ENCODE measurements around the gene RAB3GAP2. TPM values are rescaled to one million over a fixed set of nuclear protein-coding genes. Genes with fewer than 3 reads are reported as not detected.

RAB3GAP2 gene
- total RNA-seq, 1 donor from 2014 or later: 21.6 TPM

- no peak for DNase-seq (ENCODE audit: low read depth)
- TF ChIP-seq CTCF (conservative IDR thresholded peaks at IDR 0.05; ENCODE audit: low read depth, low read length): no peak
- H3K4me3 ChIP-seq (ENCODE audit: low read depth, low read length): no peak overlapping the region
Observed at GRCh38 chr1:220290140-220290761, 18.0 kb upstream of the RAB3GAP2 start.

DNA sequence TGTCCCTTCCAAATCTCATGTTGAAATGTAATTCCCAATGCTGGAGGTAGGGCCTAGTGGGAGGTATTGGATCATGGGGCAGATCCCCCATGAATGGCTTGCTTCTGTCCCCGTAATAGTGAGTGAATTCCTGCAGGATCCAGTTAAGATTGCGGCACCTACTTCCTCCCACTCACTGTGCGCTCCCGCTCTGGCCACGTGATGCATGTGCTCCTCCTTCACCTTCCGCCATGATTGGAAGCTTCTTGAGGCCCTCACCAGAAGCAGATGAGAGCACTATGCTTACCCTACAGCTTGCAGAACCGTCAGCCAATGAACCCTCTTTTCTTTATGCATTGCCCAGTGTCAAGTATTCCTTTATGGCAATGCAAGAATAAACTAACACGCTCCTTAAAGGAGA, 14.9 kb upstream of the RAB3GAP2 start:
- DNase-seq (ENCODE audit: low read depth): no peak
- no peak overlapping the region for H3K4me3 ChIP-seq (ENCODE audit: low read depth, low read length)
- TF ChIP-seq CTCF (conservative IDR thresholded peaks at IDR 0.05; ENCODE audit: low read depth, low read length): no peak

GRCh38 chr1:220283625-220284024, 11.4 kb upstream of the RAB3GAP2 start:
- TF ChIP-seq CTCF (conservative IDR thresholded peaks at IDR 0.05; ENCODE audit: low read depth, low read length): no peak
- H3K4me3 ChIP-seq (ENCODE audit: low read depth, low read length): no peak overlapping the region
- no peak for DNase-seq (ENCODE audit: low read depth)

DNA sequence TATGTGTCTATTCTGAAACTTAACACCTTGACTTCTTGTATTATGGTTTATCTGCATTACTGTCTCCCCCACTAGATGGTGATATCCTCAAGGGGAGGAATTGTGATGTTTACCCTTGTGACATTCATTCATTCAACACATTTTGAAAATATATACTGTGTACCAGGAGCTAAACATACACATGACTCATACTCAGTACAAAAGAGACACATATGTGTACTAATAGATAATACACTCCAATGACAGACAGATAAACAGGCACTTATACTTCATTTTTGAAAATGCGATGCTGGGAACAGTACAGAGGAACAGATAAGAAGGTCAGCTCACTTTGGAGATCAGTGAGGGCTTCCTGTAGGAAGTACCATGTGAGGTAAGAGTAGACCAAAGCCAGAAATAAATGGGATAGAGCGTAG, 8.9 kb upstream of the RAB3GAP2 start:
- no peak for DNase-seq (ENCODE audit: low read depth)
- no peak overlapping the region for H3K4me3 ChIP-seq (ENCODE audit: low read depth, low read length)
- peak; percentile 69 for TF ChIP-seq CTCF (conservative IDR thresholded peaks at IDR 0.05; ENCODE audit: low read depth, low read length)

DNA sequence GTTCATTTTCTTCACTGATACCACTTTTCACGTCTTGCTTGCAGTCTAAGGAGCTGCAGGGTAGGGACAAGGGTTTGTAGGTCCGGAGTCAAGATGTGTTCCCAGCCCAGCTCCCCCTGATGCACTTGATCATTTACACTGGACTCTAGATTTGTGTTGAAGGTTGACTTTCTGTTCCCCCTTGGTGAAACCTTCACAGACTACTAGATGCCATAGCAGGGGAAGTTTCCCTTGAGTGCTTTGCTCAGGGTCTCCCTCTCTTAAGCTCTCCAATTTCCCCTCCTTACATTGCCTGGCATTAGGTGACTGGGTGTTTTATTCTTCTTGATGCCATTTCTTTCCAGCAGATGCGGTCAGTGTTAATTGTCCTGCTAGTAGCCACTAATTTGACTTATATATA, 8.0 kb upstream of the RAB3GAP2 start:
- no peak for DNase-seq (ENCODE audit: low read depth)
- no peak overlapping the region for H3K4me3 ChIP-seq (ENCODE audit: low read depth, low read length)
- no peak for TF ChIP-seq CTCF (conservative IDR thresholded peaks at IDR 0.05; ENCODE audit: low read depth, low read length)

DNA sequence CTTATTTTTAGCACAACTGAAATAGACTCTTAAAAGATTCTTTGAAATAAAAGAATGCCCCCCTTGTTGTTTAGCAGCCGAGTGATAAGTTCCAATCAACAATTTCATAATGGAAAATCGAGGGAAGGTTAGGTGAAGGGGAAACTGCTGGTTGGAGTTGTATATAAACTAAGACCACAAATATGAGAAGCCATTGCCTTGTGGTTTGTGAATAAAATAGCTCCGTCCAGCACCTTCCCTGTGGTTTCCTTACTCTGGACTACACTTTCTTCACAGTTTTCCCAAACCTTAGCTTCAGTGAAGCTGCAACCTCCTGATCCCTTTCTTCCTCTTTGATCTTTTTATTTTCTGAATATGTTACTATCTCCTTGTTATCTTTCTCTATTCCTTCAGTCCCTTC, 6.7 kb upstream of the RAB3GAP2 start:
- no peak overlapping the region for H3K4me3 ChIP-seq (ENCODE audit: low read depth, low read length)
- DNase-seq (ENCODE audit: low read depth): no peak
- TF ChIP-seq CTCF (conservative IDR thresholded peaks at IDR 0.05; ENCODE audit: low read depth, low read length): no peak

DNA sequence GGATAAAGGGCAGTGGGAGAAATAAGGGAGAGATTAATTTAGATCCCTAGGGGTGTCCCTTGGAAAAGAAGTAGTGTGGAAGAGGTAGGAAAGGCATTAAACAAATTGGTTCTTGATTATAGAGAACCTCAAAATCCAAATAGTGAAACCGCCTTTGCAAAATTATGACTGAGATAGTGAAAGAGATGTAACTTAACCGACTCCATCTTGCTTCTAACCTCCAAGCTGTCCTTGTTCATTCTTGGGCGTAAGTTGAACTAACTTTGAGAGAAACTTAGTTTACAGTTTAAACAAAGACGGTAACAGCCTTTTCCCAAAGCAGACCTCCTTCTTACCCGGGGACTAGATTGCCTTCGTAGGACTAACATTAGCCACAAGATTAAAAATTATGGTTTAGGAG, 3.2 kb upstream of the RAB3GAP2 start:
- no peak for DNase-seq (ENCODE audit: low read depth)
- TF ChIP-seq CTCF (conservative IDR thresholded peaks at IDR 0.05; ENCODE audit: low read depth, low read length): no peak
- no peak overlapping the region for H3K4me3 ChIP-seq (ENCODE audit: low read depth, low read length)

Measured in epithelial cell of proximal tubule (primary cell).